Putamen (tissue), 1 donor: Measurements from ENCODE around the gene PM20D1.
A peak's percentile ranks its signal among the peaks of the same experiment; 100 is the strongest.
"Not testable (repeated sequence)": the region's sequence is repeated elsewhere in the genome, so short reads cannot be mapped to it uniquely, and the experiment has no call there.

Source experiments
- DNase-seq: peaks from one replicate; pipeline ENCODE4 v3.0.0-alpha.2; 2016; ENCODE audit warnings: low spot score

Gene PM20D1

GRCh38 chr1:205840146-205840923 is 9.6 kb downstream of the PM20D1 start:
- DNase-seq, result no peak

GRCh38 chr1:205837382-205837970 is 12.5 kb downstream of the PM20D1 start:
- no peak for DNase-seq

GRCh38 chr1:205834751-205835150 is 15.2 kb downstream of the PM20D1 start:
- no peak for DNase-seq

DNA sequence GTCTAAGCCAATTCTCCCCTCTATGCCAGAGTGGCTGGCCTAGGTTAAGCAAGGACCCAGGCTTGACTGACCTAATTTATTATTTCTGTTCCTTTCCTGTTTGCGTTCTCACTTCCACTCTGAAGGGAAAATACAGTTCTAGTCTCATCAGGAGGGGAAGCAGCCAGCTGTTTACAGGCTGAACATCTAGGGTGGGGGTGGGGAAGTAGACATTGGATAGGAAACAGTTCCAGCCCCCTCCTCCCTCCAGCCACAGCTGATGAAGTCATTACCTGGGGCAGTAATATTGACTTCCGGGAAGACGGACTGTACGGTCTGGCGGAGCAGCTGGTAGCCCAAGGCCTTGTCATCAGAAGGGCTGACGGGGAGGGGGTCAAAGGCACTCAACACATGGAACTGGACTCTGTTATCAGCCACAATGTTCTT is 17.6 kb downstream of the PM20D1 start:
- DNase-seq, result no peak

DNA sequence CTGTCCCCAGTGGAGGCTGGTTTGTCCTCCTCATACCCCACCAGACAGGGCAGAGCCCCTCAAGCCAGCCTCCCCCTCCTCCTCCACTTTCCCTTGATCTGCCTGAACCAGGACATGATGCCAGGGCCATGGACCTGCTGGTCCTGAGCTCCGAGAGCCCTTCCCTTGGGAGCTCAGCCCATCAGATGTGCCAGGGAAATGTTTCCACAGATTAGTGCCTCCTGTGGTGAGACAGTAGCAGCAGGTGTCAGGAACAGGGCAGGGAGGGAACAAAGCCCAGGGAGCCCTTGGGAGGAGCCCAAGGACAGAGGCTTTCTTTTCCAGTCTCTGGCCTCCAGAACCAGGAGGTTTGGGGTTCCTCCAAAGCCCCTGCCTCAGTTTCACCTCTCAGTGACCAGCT is 22.3 kb downstream of the PM20D1 start:
- DNase-seq, result no peak

DNA sequence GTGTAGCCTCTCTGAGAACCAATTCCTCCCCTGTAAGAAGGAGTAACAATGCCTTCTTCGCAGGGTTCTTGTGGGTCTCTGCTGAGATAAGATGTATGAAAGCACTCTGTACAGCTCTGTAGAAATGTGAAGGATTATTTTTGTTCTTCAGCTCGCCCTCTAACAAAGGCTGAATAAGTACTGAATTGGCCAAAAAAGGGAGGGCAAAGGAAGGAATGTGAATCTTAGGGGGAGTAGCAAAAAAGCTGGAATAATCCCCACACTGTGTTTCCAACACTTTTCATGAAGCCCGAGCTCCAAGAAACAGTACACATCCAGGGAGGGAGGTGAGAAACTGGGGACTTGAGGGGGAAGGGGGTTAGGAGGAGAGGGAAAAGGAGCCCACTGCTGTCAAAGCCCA is 22.9 kb downstream of the PM20D1 start:
- DNase-seq, result no peak

DNA sequence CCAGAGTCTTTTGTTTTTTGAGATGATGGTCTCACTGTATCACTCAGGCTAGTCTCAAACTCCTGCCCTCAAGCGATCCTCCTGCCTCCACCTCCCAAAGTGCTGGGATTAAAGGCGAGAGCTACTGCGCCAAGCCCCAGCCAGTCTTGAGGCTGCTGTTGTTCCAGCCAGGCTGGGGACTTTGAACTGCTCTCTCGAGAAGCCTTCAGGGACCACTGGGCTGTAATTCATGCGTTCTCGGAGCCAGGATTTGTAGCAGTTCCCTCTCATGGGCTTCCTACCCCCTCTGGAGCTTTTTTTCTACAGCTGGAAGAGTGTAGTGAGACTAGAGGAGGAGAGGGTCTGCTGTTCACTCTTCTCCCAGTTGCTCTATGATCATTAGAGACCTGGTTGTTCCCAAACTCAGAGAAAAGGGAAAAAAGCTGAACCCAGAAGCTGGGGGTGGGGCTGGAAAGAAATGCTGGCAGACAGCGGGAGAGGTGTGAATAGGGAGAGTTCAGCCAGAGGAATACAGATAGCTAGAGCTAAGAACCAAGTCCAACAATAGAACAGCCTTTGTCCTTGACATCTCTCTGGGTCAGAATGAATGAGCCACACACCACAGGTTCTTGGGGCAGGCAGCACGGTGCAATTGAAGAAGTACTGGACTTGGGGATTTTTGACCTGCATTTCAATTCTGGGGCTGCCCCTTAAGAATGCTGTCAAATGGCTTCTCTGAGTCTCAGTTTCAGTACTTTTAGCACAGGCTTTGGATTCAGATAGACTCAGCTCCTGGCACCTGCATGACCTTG is 23.7 kb downstream of the PM20D1 start:
- DNase-seq, result no peak

GRCh38 chr1:205824180-205824579 is 25.8 kb downstream of the PM20D1 start:
- no peak for DNase-seq

- DNase-seq, result not testable (repeated sequence)
Observed at GRCh38 chr1:205823260-205823659, 26.7 kb downstream of the PM20D1 start.

DNA sequence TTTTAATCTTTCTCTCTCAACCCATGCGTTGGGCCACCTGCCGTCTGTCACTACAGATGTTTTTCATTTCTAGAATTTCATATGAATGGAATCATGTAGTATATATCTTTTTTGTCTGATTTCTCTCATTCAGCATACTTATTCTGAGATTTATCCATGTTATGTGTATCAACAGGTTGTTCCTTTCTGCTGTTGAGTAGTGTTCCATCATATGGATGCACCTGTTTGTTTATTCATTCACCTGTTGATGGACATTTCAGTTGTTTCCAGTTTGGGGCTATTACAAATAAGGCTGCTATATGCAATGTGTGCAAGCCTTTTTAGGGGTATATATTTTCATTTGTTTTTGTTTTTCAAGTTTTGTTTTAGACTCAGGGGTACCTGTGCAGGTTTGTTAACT is 27.5 kb downstream of the PM20D1 start:
- DNase-seq, result no peak

GRCh38 chr1:205817988-205818387 is 31.9 kb downstream of the PM20D1 start:
- DNase-seq, result no peak

DNA sequence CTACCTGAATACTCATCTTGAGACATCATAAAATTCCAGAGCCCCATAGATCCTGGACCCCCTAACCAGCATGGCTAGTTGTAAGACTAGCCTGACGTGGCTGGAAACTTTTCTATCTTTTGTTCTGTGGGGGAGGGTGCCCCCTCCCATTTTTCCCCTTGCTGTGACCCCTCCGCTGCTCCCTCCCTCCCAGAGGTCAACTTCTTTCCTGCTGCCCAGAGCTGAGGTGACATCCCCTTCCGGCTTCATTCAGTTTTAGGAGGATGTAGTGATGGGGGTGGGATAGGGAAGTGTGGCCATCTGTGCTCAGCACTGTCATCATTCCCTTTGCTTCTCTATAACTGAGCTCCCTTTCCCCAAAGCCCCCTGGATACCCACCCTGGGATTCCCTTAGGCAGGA is 32.6 kb downstream of the PM20D1 start:
- no peak for DNase-seq

DNA sequence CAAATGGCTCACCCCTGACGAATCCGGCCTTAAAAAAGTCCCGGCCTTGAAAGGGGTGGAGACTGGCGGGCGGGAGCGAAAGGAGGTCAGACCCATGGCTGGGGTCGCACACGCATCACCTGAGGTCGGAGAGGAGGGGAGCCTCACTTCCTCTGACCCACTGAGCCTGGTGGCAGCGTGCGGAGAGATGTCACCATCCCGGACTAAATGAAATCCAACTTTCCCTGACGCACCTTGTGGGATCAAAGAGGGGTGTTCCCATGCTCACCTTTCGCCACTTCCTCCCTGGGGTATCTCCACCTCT is 36.2 kb downstream of the PM20D1 start:
- no peak for DNase-seq

DNA sequence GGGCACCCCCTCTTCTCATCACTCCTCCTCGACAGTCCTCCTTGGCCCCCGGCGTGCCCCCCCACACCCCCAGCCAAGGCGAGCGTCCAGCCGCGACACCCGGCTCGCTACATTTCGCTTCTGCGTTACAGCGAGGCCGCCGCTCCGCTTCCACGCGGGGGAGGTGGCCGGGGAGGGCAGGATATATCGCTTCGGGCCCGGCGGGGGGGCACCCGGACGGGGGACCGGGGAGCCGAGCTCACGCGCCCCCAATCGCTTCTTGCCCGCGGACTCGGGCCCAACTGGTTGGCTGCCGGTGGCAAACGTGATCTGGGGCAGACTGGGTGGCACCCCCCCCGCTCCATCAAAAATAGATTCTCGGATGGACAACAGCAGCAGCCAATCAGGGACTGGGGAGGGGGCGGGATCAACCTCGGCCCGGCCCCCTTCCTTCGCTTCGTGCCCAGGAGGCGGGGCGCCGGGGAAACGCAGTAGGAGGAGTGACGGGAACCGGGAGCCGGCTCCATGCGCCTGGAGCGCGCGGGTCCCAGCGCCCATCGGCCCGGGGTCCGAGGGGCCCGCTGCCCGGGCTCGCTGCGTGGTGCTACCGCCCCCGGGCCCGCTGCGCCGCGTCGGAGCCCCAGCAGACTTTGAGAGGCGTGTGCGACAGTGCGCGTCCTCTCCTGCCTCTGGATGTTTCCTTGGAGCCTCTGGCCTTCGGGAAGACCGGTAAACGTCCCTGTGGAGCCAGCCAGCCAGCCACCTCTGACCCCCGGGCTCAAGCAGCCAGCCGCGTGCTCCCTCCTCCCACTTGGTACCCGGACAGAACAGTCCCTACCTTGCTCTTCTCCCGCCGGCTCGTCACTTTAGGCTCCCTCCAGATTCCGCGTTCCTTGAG is 36.8 kb downstream of the PM20D1 start, which contains the start of gene SLC41A1:
TSS of gene SLC41A1 (minus strand) at position 321 of the 877 bp plus-strand sequence. CDS start 2,757 bp downstream, outside the sequence.
- peak; percentile 96 for DNase-seq

GRCh38 chr1:205812271-205812877 is 37.6 kb downstream of the PM20D1 start:
- no peak for DNase-seq

DNA sequence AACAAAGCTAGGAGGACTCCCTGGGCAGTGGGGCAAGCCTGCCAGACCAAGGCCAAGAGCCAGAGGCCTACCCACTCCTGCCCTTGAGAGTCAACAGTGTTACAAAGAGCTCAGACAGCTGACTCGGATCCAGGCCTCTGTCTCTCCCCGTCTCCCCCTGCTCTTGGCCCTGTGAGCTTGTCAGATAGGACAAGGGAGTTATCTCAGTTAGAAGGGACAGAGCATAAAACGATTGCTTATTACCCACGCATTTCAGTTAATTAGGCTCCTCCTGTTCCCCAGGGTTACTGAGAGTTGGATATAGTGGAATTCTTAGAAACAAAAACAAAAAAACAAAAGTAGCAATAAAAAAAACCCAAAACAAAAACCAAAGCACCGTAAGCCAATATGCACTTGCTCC is 38.3 kb downstream of the PM20D1 start:
- peak; percentile 70 for DNase-seq

DNA sequence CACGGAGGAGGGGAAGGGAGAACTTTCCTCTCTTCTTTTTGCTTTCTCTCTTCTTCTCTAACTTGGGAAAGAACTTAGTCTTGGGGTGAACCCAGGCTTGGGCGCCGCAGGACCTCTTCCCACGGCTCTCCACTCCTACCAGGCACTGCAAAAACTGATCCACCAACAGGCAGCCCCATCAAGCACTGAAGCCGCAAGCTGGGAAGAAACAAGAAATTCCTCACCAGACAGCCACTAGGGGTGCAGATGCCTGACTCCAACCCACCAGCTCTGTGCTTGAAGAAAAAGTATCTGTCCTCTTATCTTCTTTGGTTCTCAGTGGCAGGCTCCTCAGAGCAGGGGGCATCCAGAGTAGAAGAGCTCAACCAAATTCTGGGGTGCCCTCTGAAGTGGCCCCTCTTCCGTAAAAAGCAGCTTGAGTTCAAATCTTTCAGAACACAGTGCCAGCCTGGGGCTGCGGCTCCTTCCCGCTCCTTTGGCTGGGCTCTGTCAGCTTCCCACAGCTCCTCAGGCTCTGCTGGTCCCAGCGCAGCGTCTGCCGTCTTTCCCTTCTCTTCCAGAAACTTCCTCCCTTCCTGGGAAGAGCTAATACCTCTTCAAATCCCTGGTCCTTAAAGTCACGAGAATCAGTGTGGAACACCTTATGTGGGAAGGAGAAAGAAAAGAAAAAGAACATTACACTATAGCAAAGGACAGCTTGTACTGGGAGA is 39.3 kb downstream of the PM20D1 start:
- no peak for DNase-seq

GRCh38 chr1:205809942-205810345 is 40.0 kb downstream of the PM20D1 start:
- peak; percentile 37 for DNase-seq

GRCh38 chr1:205809469-205809868 is 40.5 kb downstream of the PM20D1 start:
- no peak for DNase-seq

DNA sequence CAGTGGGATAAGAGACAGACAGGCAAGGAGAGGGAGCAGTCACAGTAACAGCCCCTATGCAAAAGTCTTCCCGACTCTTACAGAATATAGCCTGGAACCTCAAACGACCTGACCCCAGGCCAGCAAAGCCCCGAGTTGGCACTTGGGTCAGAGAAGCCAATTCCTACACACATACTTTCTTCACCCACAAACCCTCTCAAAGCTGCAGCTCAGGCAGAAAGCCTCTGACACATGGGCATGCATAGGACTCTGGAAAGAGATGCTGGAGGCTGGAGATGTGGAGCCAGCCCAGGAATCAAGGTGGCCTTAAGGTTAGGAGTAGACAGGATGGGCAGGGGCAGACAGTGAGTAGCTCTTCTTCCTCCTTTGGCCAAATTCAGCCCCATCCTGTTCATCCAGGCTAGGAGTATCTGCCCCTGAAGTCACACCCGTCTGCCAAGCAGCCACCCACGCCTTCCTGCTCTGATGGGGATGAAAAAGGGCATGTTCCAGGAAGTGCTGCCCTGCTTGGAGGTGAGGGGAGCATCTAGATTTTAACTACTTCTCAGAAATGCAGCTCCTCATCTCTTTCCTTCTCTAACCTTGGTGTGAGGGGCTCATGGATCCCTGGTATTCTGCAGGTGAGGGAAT is 44.7 kb downstream of the PM20D1 start:
- no peak for DNase-seq
